GM12878 (cell line): Measurements from ENCODE around the gene SYNGAP1. TPM values are rescaled to one million over a fixed set of nuclear protein-coding genes. Genes with fewer than 3 reads are reported as not detected.

ENCODE experiments used
- BACH1 ChIP-seq: fragments of 450-650 bp; IDR thresholded peaks from 2 replicates; pipeline ENCODE4 v1.6.1; 2017; ENCODE audit warnings: mild to moderate bottlenecking, borderline replicate concordance
- BHLHE40 ChIP-seq, 2 experiments: fragments of 450-650 bp in 1 of 2; IDR thresholded peaks; 2 replicates each; pipeline ENCODE4 v1.6.1; 2011 to 2017; ENCODE audit warnings: low read depth in 2 of 2, borderline replicate concordance in 1 of 2, improper control_type of control experiment in 1 of 2, low read length in 1 of 2, mild to moderate bottlenecking in 1 of 2
- CTCF ChIP-seq, 3 experiments: IDR thresholded peaks in 2 of 3; conservative IDR thresholded peaks in 1 of 3; 2 replicates each; pipeline ENCODE4 v1.5.1; 2011; ENCODE audit warnings: low read depth in 3 of 3, low read length in 3 of 3, mild to moderate bottlenecking in 3 of 3, control low read depth in 2 of 3, moderate library complexity in 2 of 3, inconsistent platforms in 1 of 3, mixed read lengths in 1 of 3; ENCODE audit not compliant: control insufficient read depth in 2 of 3, insufficient read depth in 1 of 3; ENCODE audit errors: extremely low read depth in 1 of 3
- DPF2 ChIP-seq: fragments of 450-650 bp; IDR thresholded peaks from 2 replicates; pipeline ENCODE4 v1.6.1; 2017; ENCODE audit warnings: mild to moderate bottlenecking
- EGR1 ChIP-seq, 2 experiments: IDR thresholded peaks; 1 replicate in 1 of 2; 2 replicates in 1 of 2; pipeline ENCODE4 v1.6.1; 2011 to 2012; ENCODE audit warnings: low read depth in 2 of 2, low read length in 2 of 2, borderline replicate concordance in 1 of 2, mild to moderate bottlenecking in 1 of 2, moderate library complexity in 1 of 2
- EZH2 ChIP-seq: IDR thresholded peaks from 2 replicates; pipeline ENCODE4 v1.6.1; 2012; ENCODE audit warnings: low read depth, mild to moderate bottlenecking, control low read depth, inconsistent platforms, low read length, borderline replicate concordance; ENCODE audit not compliant: control insufficient read depth
- IRF5 ChIP-seq: fragments of 450-650 bp; IDR thresholded peaks from 2 replicates; pipeline ENCODE4 v1.6.1; 2017; ENCODE audit warnings: borderline replicate concordance
- KAT2A ChIP-seq: conservative IDR thresholded peaks from 2 replicates; pipeline ENCODE4 v1.6.1; 2011; ENCODE audit warnings: low read depth, low read length; ENCODE audit not compliant: control insufficient read depth
- MYC ChIP-seq: IDR thresholded peaks from 2 replicates; pipeline ENCODE4 v1.6.1; 2011; ENCODE audit warnings: mild to moderate bottlenecking, low read length, moderate library complexity, inconsistent platforms; ENCODE audit not compliant: insufficient read depth, insufficient replicate concordance, insufficient read length, severe bottlenecking
- NFYA ChIP-seq: IDR thresholded peaks from 2 replicates; pipeline ENCODE4 v1.6.1; 2011; ENCODE audit warnings: low read depth, mild to moderate bottlenecking, low read length, improper control_type of control experiment, borderline replicate concordance
- POLR2AphosphoS5 ChIP-seq: IDR thresholded peaks from 2 replicates; pipeline ENCODE4 v1.6.1; 2011; ENCODE audit warnings: mild to moderate bottlenecking, low read length, inconsistent platforms
- RELB ChIP-seq: fragments of 450-650 bp; IDR thresholded peaks from 2 replicates; pipeline ENCODE4 v1.6.1; 2017; ENCODE audit warnings: low read depth, mild to moderate bottlenecking, moderate library complexity
- SIN3A ChIP-seq: IDR thresholded peaks from 2 replicates; pipeline ENCODE4 v1.6.1; 2012; ENCODE audit warnings: low read depth, low read length, improper control_type of control experiment
- SMARCA5 ChIP-seq: fragments of 450-650 bp; IDR thresholded peaks from 2 replicates; pipeline ENCODE4 v1.6.1; 2017; ENCODE audit warnings: mild to moderate bottlenecking
- SREBF1 ChIP-seq: IDR thresholded peaks from 2 replicates; pipeline ENCODE4 v1.6.1; 2012; ENCODE audit warnings: mild to moderate bottlenecking, low read length
- TCF7 ChIP-seq: IDR thresholded peaks from 2 replicates; pipeline ENCODE4 v1.6.1; 2014; ENCODE audit warnings: antibody characterized with exemption, borderline replicate concordance
- YBX1 ChIP-seq: fragments of 450-650 bp; IDR thresholded peaks from 2 replicates; pipeline ENCODE4 v1.6.1; 2016; ENCODE audit warnings: antibody characterized with exemption
- ZNF24 ChIP-seq: fragments of 450-650 bp; IDR thresholded peaks from 2 replicates; pipeline ENCODE4 v1.6.1; 2017; ENCODE audit warnings: antibody characterized with exemption, mild to moderate bottlenecking
- polyA plus RNA-seq, 11 experiments: library from polyadenylated mRNA; depleted of rRNA in 4 of 11; unstranded in 6 of 11; stranded (reverse) in 5 of 11; fragments of >200 nt; fragmentation: Nextera tagmentation in 4 of 11; fragmentation: Illumina TruSeq in 1 of 11; extraction: Ambion mirVana in 4 of 11; extraction: Trizol in 1 of 11; gene quantifications; 1 replicate in 1 of 11; 2 replicates in 10 of 11; pipeline versions ENCODE4 v1.2.1 to v1.2.3, GENCODE V29; 2011 to 2016; ENCODE audit warnings: inconsistent platforms in 2 of 11, missing spikeins in 2 of 11, low read depth in 1 of 11
- total RNA-seq, 4 experiments: library from RNA; depleted of rRNA in 3 of 4; stranded (reverse); fragments of >200 nt in 3 of 4; fragmentation: Illumina TruSeq in 1 of 4; extraction: Trizol in 1 of 4; gene quantifications; 2 replicates each; pipeline versions ENCODE4 v1.2.1 to v1.2.3, GENCODE V29; 2013 to 2021
- TF ChIP-seq, protein P1 (sequence below): IDR thresholded peaks from 2 replicates; pipeline ENCODE4 v1.6.1; 2012; ENCODE audit warnings: low read depth, low read length, improper control_type of control experiment
- TF ChIP-seq, protein P2 (sequence below): fragments of 450-650 bp; IDR thresholded peaks from 2 replicates; pipeline ENCODE4 v1.6.1; 2016; ENCODE audit warnings: mild to moderate bottlenecking
- TF ChIP-seq, protein P3 (sequence below): IDR thresholded peaks from 2 replicates; pipeline ENCODE4 v1.6.1; 2011; ENCODE audit warnings: low read depth, mild to moderate bottlenecking, low read length, moderate library complexity, borderline replicate concordance; ENCODE audit errors: extremely low read depth

Gene SYNGAP1
- total and polyA plus RNA-seq, 10 of the 15 experiments (the other 5 are each of a cell fraction or from before 2014, with no cell fraction given): 0.05 to 9.2 (median 1.2) TPM

DNA sequence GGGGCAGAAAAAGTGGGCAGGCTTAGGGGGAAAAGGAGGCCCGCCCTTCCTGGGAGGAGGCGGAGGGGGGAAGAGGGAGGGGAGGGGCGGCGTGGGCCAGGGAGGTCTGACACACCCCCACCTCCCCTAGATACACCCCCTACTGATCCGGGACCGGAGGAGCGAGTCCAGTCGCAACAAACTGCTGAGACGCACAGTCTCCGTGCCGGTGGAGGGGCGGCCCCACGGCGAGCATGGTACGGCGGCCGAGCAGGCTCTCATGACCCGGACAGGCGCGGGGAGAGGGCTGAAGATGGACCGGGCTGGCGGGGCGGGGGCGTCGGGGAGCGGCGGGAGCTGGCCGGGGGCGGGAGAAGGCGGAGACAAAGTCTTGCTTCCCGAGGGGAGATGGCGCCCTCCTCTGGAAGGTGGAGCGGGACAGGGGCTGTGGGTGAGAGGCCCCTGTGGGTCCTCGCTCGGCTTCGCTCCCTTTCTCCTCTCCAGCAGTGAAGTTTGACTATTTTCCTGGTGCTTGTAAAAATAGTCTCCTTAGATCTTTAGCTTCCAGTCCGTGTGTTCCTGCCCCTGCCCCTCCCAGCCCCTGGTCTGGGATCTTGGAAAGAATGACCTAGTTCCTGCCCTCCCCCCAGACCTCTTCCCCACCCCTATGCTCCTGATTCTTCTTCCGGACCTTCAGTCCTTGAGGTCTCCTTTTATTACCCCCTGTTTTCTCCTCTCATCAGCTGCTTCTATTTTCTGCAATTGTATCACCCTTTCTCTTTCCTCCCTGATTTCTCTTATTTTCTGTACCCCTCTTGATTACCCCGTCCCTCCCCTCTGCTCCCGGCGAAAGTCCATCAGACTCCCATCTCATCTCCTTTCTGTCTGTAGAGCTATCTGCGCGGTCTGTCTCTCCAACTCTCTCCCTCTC lies 6.1 kb downstream of the SYNGAP1 start (continued):
- TF ChIP-seq ZNF24 (no peak), SREBF1 (no peak), EGR1 (IDR thresholded peaks at IDR 0.05; ENCODE audit: borderline replicate concordance in 1 of 2, low read depth in 2 of 2, low read length in 2 of 2) (peak; percentile 9 to 89), IRF5 (no peak), BHLHE40 (IDR thresholded peaks at IDR 0.05; ENCODE audit: borderline replicate concordance in 1 of 2, low read depth in 2 of 2, low read length in 1 of 2) (peak in 1 of 2 experiments; percentile 38; a peak in 1 of 4 replicates), KAT2A (no peak), BACH1 (peak; percentile 66; the same call in 1 of the 2 replicates), DPF2 (no peak), MYC (no peak), NFYA (no peak), EZH2 (no peak), YBX1 (no peak), SMARCA5 (peak; percentile 34; the same call in 1 of the 2 replicates), SIN3A (no peak), RELB (0 out of 2 replicates have a peak, but pooled peaks have one; percentile 5), CTCF (IDR thresholded peaks at IDR 0.05 in 2 of 3, conservative IDR thresholded peaks at IDR 0.05 in 1 of 3; ENCODE audit: control insufficient read depth in 2 of 3, extremely low read depth in 1 of 3, insufficient read depth in 1 of 3, low read depth in 3 of 3, low read length in 3 of 3) (peak; percentile 46 to 72 (median 69)), TCF7 (no peak), POLR2AphosphoS5 (peak; percentile 62; the same call in 1 of the 2 replicates)
- TF ChIP-seq, protein P1, sequence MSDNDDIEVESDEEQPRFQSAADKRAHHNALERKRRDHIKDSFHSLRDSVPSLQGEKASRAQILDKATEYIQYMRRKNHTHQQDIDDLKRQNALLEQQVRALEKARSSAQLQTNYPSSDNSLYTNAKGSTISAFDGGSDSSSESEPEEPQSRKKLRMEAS: peak; percentile 75; the same call in 1 of the 2 replicates
- TF ChIP-seq, protein P2, sequence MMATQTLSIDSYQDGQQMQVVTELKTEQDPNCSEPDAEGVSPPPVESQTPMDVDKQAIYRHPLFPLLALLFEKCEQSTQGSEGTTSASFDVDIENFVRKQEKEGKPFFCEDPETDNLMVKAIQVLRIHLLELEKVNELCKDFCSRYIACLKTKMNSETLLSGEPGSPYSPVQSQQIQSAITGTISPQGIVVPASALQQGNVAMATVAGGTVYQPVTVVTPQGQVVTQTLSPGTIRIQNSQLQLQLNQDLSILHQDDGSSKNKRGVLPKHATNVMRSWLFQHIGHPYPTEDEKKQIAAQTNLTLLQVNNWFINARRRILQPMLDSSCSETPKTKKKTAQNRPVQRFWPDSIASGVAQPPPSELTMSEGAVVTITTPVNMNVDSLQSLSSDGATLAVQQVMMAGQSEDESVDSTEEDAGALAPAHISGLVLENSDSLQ: no peak
- TF ChIP-seq, protein P3, sequence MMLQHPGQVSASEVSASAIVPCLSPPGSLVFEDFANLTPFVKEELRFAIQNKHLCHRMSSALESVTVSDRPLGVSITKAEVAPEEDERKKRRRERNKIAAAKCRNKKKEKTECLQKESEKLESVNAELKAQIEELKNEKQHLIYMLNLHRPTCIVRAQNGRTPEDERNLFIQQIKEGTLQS: no peak
